Trophoblast cell (in vitro differentiated cells and primary cell): ENCODE data around the gene GLUD2. TPM values are rescaled to one million over a fixed set of nuclear protein-coding genes. Genes with fewer than 3 reads are reported as not detected.
"Not testable (repeated sequence)": the region's sequence is repeated elsewhere in the genome, so short reads cannot be mapped to it uniquely, and the experiment has no call there.

ENCODE experiments used
- DNase-seq, 2 donors: peaks; one replicate each; pipeline ENCODE4 v3.0.0-alpha.2; 2016
- H2AFZ ChIP-seq: 2 replicates; pipeline ENCODE4 v1.6.1; 2013; ENCODE audit warnings: low read length, moderate library complexity, mild to moderate bottlenecking; ENCODE audit not compliant: insufficient read depth, poor library complexity
- H2AK5ac ChIP-seq: 2 replicates; pipeline ENCODE4 v1.6.1; 2013; ENCODE audit warnings: mild to moderate bottlenecking, low read length
- H2BK120ac ChIP-seq: 2 replicates; pipeline ENCODE4 v1.6.1; 2013; ENCODE audit warnings: low read length, mild to moderate bottlenecking, moderate library complexity; ENCODE audit not compliant: insufficient read depth, poor library complexity
- H2BK12ac ChIP-seq: 2 replicates; pipeline ENCODE4 v1.6.1; 2013; ENCODE audit warnings: mild to moderate bottlenecking, low read length, moderate library complexity
- H2BK5ac ChIP-seq: 2 replicates; pipeline ENCODE4 v1.6.1; 2013; ENCODE audit warnings: low read length, low read depth, moderate library complexity, mild to moderate bottlenecking; ENCODE audit not compliant: poor library complexity
- H3K14ac ChIP-seq: 2 replicates; pipeline ENCODE4 v1.6.1; 2013; ENCODE audit warnings: mild to moderate bottlenecking, low read length
- H3K18ac ChIP-seq: 2 replicates; pipeline ENCODE4 v1.6.1; 2013; ENCODE audit warnings: mild to moderate bottlenecking, low read length
- H3K23ac ChIP-seq: 2 replicates; pipeline ENCODE4 v1.6.1; 2013; ENCODE audit warnings: low read length
- H3K27ac ChIP-seq: 2 replicates; pipeline ENCODE4 v1.5.1; 2013; ENCODE audit warnings: low read depth, mild to moderate bottlenecking, inconsistent platforms, low read length, moderate library complexity
- H3K27me3 ChIP-seq: 2 replicates; pipeline ENCODE4 v1.6.1; 2013; ENCODE audit warnings: inconsistent platforms, mild to moderate bottlenecking, low read length, moderate library complexity; ENCODE audit not compliant: insufficient read depth
- H3K36me3 ChIP-seq, 2 experiments: 1 replicate in 1 of 2; 2 replicates in 1 of 2; pipeline ENCODE4 v1.6.1; 2013; ENCODE audit warnings: low read length in 2 of 2, mild to moderate bottlenecking in 2 of 2, moderate library complexity in 1 of 2; ENCODE audit not compliant: insufficient read depth in 2 of 2, control insufficient read depth in 1 of 2
- H3K4ac ChIP-seq: 2 replicates; pipeline ENCODE4 v1.6.1; 2013; ENCODE audit warnings: low read depth, mild to moderate bottlenecking, low read length, moderate library complexity
- H3K4me1 ChIP-seq, 2 experiments: 1 replicate in 1 of 2; 2 replicates in 1 of 2; pipeline ENCODE4 v1.6.1; 2013; ENCODE audit warnings: low read length in 2 of 2, mild to moderate bottlenecking in 2 of 2, moderate library complexity in 1 of 2; ENCODE audit not compliant: insufficient read depth in 2 of 2, control insufficient read depth in 1 of 2
- H3K4me2 ChIP-seq: 2 replicates; pipeline ENCODE4 v1.6.1; 2013; ENCODE audit warnings: inconsistent platforms, mild to moderate bottlenecking, low read length, moderate library complexity
- H3K4me3 ChIP-seq: 2 replicates; pipeline ENCODE4 v1.5.1; 2013; ENCODE audit warnings: mild to moderate bottlenecking, low read depth, low read length, inconsistent platforms
- H3K79me1 ChIP-seq: one replicate; pipeline ENCODE4 v1.6.1; 2013; ENCODE audit warnings: low read length
- H3K79me2 ChIP-seq: 2 replicates; pipeline ENCODE4 v1.6.1; 2013; ENCODE audit warnings: low read length, mild to moderate bottlenecking; ENCODE audit not compliant: control insufficient read depth, insufficient read depth, poor library complexity
- H3K9ac ChIP-seq: 2 replicates; pipeline ENCODE4 v1.6.1; 2013; ENCODE audit warnings: mild to moderate bottlenecking, low read length
- H3K9me3 ChIP-seq: 2 replicates; pipeline ENCODE4 v1.6.1; 2013; ENCODE audit warnings: low read depth, mild to moderate bottlenecking, control low read depth, inconsistent platforms, low read length; ENCODE audit not compliant: insufficient read depth
- H4K12ac ChIP-seq: 2 replicates; pipeline ENCODE4 v1.6.1; 2013; ENCODE audit warnings: low read depth, mild to moderate bottlenecking, low read length, moderate library complexity
- H4K8ac ChIP-seq: 2 replicates; pipeline ENCODE4 v1.6.1; 2013; ENCODE audit warnings: low read depth, mild to moderate bottlenecking, low read length, moderate library complexity
- H4K91ac ChIP-seq: one replicate; pipeline ENCODE4 v1.6.1; 2013; ENCODE audit warnings: low read depth, mild to moderate bottlenecking, low read length, moderate library complexity
- WGBS: extraction: QIAGEN DNeasy Blood & Tissue Kit; methylation state at CpG from one replicate; pipeline ENCODE4 v1.1.7; 2013; ENCODE audit warnings: missing lambda C conversion rate; ENCODE audit not compliant: insufficient read length, insufficient coverage; ENCODE audit errors: extremely low coverage; 5-methylcytosine and 5-hydroxymethylcytosine counted together
- polyA plus RNA-seq: library from polyadenylated mRNA; stranded (reverse); fragments of 200-250 nt; gene quantifications from 2 replicates; pipeline ENCODE4 v1.2.3, GENCODE V29; 2013

Gene GLUD2
- polyA plus RNA-seq, result 0.65 and 0.68 TPM in 2 replicates

- H3K36me3 ChIP-seq, H2BK120ac ChIP-seq, H3K4me1 ChIP-seq, H4K8ac ChIP-seq, H3K27me3 ChIP-seq, H4K12ac ChIP-seq, H3K9ac ChIP-seq, H3K79me2 ChIP-seq, H2BK5ac ChIP-seq, H3K14ac ChIP-seq, H2BK12ac ChIP-seq, H4K91ac ChIP-seq, H3K9me3 ChIP-seq, H3K79me1 ChIP-seq, H3K4ac ChIP-seq, H3K27ac ChIP-seq, H3K23ac ChIP-seq, H2AK5ac ChIP-seq, H3K18ac ChIP-seq: not testable (repeated sequence)
- Histone ChIP-seq H3K4me3 (peak within 1 kb of the TSS; percentile 72), H3K4me2 (peak within 1 kb of the TSS; percentile 78), H2AFZ (peak within 1 kb of the TSS; percentile 87)
- peak; percentile 3 to 23 for DNase-seq
- no CpG with 5 or more reads among the region's 82 CpGs for WGBS
Observed at GRCh38 chrX:121047441-121048419, at the start of gene GLUD2. GLUD2 (plus strand) TSS chrX:121047610; CDS start chrX:121047685, 75 bp downstream.

- no CpG with 5 or more reads among the region's 3 CpGs for WGBS
- no peaks in the 10 kb centered on the region for H3K79me2 ChIP-seq
- no peaks in the 10 kb centered on the region for H3K79me1 ChIP-seq
- H2BK5ac ChIP-seq, result no peak overlapping the region
- no peak overlapping the region for H2AK5ac ChIP-seq
- no peak overlapping the region for H2BK120ac ChIP-seq
- H4K12ac ChIP-seq, result no peak overlapping the region
- H4K91ac ChIP-seq, result no peak overlapping the region
- no peaks in the 10 kb centered on the region for H3K36me3 ChIP-seq
- H3K9me3 ChIP-seq, result no peaks in the 10 kb centered on the region
- no peaks in the 10 kb centered on the region for H3K4me1 ChIP-seq
- H2BK12ac ChIP-seq, result no peak overlapping the region
- no peak overlapping the region for H3K9ac ChIP-seq
- no peak overlapping the region for H3K4me2 ChIP-seq
- no peak overlapping the region for H3K4ac ChIP-seq
- H3K23ac ChIP-seq, result no peak overlapping the region
- H3K27ac ChIP-seq, result no peak overlapping the region
- H3K14ac ChIP-seq, result no peak overlapping the region
- H4K8ac ChIP-seq, result no peak overlapping the region
- no peak overlapping the region for H3K4me3 ChIP-seq
- H2AFZ ChIP-seq, result no peak overlapping the region
- no peaks in the 10 kb centered on the region for H3K27me3 ChIP-seq
- H3K18ac ChIP-seq, result no peak overlapping the region
- DNase-seq, result no peak
Observed at GRCh38 chrX:120999413-120999812, 48.0 kb upstream of the GLUD2 start.

- no peaks in the 10 kb centered on the region for H3K36me3 ChIP-seq
- H3K4ac ChIP-seq, result no peak overlapping the region
- no peaks in the 10 kb centered on the region for H3K9me3 ChIP-seq
- H3K27me3 ChIP-seq, result no peaks in the 10 kb centered on the region
- H3K4me1 ChIP-seq, result no peaks in the 10 kb centered on the region
- H3K4me3 ChIP-seq, result no peak overlapping the region
- no peak overlapping the region for H3K14ac ChIP-seq
- H2AFZ ChIP-seq, result no peak overlapping the region
- H4K91ac ChIP-seq, result no peak overlapping the region
- H2BK5ac ChIP-seq, result no peak overlapping the region
- WGBS, result no CpG with 5 or more reads among the region's 4 CpGs
- H2AK5ac ChIP-seq, result no peak overlapping the region
- H2BK12ac ChIP-seq, result no peak overlapping the region
- H3K27ac ChIP-seq, result no peak overlapping the region
- no peaks in the 10 kb centered on the region for H3K79me2 ChIP-seq
- no peak overlapping the region for H3K18ac ChIP-seq
- no peaks in the 10 kb centered on the region for H3K79me1 ChIP-seq
- peak; percentile 3 to 65 for DNase-seq
- no peak overlapping the region for H4K8ac ChIP-seq
- H3K23ac ChIP-seq, result no peak overlapping the region
- no peak overlapping the region for H4K12ac ChIP-seq
- H3K9ac ChIP-seq, result no peak overlapping the region
- no peak overlapping the region for H3K4me2 ChIP-seq
- H2BK120ac ChIP-seq, result no peak overlapping the region
Observed at GRCh38 chrX:121000589-121000988, 46.8 kb upstream of the GLUD2 start.

- Histone ChIP-seq H3K4me1 (peaks cover 1 to 2% of the 10 kb centered on the region in 2 experiments), H3K4ac (no peak overlapping the region), H3K9me3 (no peaks in the 10 kb centered on the region), H3K4me2 (no peak overlapping the region), H3K4me3 (no peak overlapping the region), H3K14ac (no peak overlapping the region), H2AFZ (no peak overlapping the region), H3K27me3 (no peaks in the 10 kb centered on the region), H2AK5ac (no peak overlapping the region), H2BK5ac (no peak overlapping the region), H3K27ac (no peak overlapping the region), H4K12ac (no peak overlapping the region), H2BK12ac (no peak overlapping the region), H3K36me3 (no peaks in the 10 kb centered on the region), H3K9ac (no peak overlapping the region), H3K18ac (no peak overlapping the region), H3K23ac (no peak overlapping the region), H3K79me1 (no peaks in the 10 kb centered on the region), H4K8ac (no peak overlapping the region), H3K79me2 (no peaks in the 10 kb centered on the region), H2BK120ac (no peak overlapping the region), H4K91ac (peak overlapping the region; percentile 6)
- no CpG with 5 or more reads among the region's 1 CpG for WGBS
- no peak for DNase-seq
Observed at GRCh38 chrX:121008920-121009319, 38.5 kb upstream of the GLUD2 start.
